Liver (tissue), 9 donors: ENCODE data around the gene TMEM94. TPM values are rescaled to one million over a fixed set of nuclear protein-coding genes. Genes with fewer than 3 reads are reported as not detected.

Source experiments
- DNase-seq: peaks from one replicate; pipeline ENCODE4 v3.0.0-alpha.2; 2017; ENCODE audit warnings: low spot score
- H3K27ac ChIP-seq, 2 donors: one replicate each; pipeline ENCODE4 v1.7.0; 2013; ENCODE audit warnings: inconsistent platforms in 2 of 2, low read length in 2 of 2, control low read depth in 1 of 2, low read depth in 1 of 2, mild to moderate bottlenecking in 1 of 2
- H3K27me3 ChIP-seq, 4 donors: one replicate each; pipeline versions ENCODE4 v1.6.1 to v1.7.0; 2013; ENCODE audit warnings: low read length in 3 of 4, inconsistent platforms in 1 of 4, mild to moderate bottlenecking in 1 of 4, moderate library complexity in 1 of 4; ENCODE audit not compliant: control insufficient read depth in 4 of 4, insufficient read depth in 4 of 4
- H3K36me3 ChIP-seq, 4 donors: one replicate each; pipeline versions ENCODE4 v1.6.1 to v1.7.0; 2013; ENCODE audit warnings: low read length in 3 of 4, mild to moderate bottlenecking in 3 of 4, low read depth in 1 of 4, moderate library complexity in 1 of 4; ENCODE audit not compliant: control insufficient read depth in 4 of 4, insufficient read depth in 3 of 4
- H3K4me1 ChIP-seq, 4 donors: one replicate each; pipeline versions ENCODE4 v1.6.1 to v1.7.0; 2013; ENCODE audit warnings: low read length in 3 of 4, mild to moderate bottlenecking in 3 of 4, moderate library complexity in 1 of 4; ENCODE audit not compliant: control insufficient read depth in 4 of 4, insufficient read depth in 4 of 4
- H3K4me3 ChIP-seq, 3 donors: one replicate each; pipeline versions ENCODE4 v1.6.1 to v1.7.0; 2013; ENCODE audit warnings: low read length in 3 of 3, control low read depth in 1 of 3, low read depth in 1 of 3, mild to moderate bottlenecking in 1 of 3
- H3K9ac ChIP-seq, 2 donors: one replicate each; pipeline ENCODE4 v1.7.0; 2013; ENCODE audit warnings: low read length in 2 of 2, mild to moderate bottlenecking in 2 of 2, moderate library complexity in 2 of 2, control low read depth in 1 of 2, low read depth in 1 of 2
- H3K9me3 ChIP-seq, 4 donors: one replicate each; pipeline versions ENCODE4 v1.6.1 to v1.7.0; 2013; ENCODE audit warnings: low read length in 3 of 4; ENCODE audit not compliant: control insufficient read depth in 4 of 4
- ATF3 ChIP-seq: IDR thresholded peaks from 2 replicates; pipeline ENCODE4 v1.6.1; 2016; ENCODE audit warnings: antibody characterized with exemption
- CTCF ChIP-seq: fragments of 150-350 bp; IDR thresholded peaks from 2 replicates; pipeline ENCODE4 v1.5.1; 2017; ENCODE audit warnings: improper control_type of control experiment, low read depth, low read length; ENCODE audit not compliant: missing input control
- EGR1 ChIP-seq, 2 donors: IDR thresholded peaks; 2 replicates each; pipeline ENCODE4 v1.6.1; 2016 to 2018; ENCODE audit warnings: antibody characterized with exemption in 2 of 2, low read depth in 2 of 2
- FOXA1 ChIP-seq: IDR thresholded peaks from 2 replicates; pipeline ENCODE4 v1.6.1; 2016; ENCODE audit warnings: antibody characterized with exemption
- FOXA2 ChIP-seq: IDR thresholded peaks from 2 replicates; pipeline ENCODE4 v1.6.1; 2016; ENCODE audit warnings: antibody characterized with exemption
- GABPA ChIP-seq, 2 donors: IDR thresholded peaks in 1 of 2; conservative IDR thresholded peaks in 1 of 2; 2 replicates each; pipeline ENCODE4 v1.6.1; 2016; ENCODE audit warnings: antibody characterized with exemption in 2 of 2, mild to moderate bottlenecking in 1 of 2, moderate library complexity in 1 of 2
- HNF4A ChIP-seq, 2 donors: conservative IDR thresholded peaks; 2 replicates each; pipeline ENCODE4 v1.6.1; 2016; ENCODE audit warnings: antibody characterized with exemption in 2 of 2, mild to moderate bottlenecking in 2 of 2
- HNF4G ChIP-seq: IDR thresholded peaks from 2 replicates; pipeline ENCODE4 v1.6.1; 2016; ENCODE audit warnings: antibody characterized with exemption
- JUND ChIP-seq, 2 donors: IDR thresholded peaks; 2 replicates each; pipeline ENCODE4 v1.6.1; 2016; ENCODE audit warnings: antibody characterized with exemption in 2 of 2
- MAX ChIP-seq: IDR thresholded peaks from 2 replicates; pipeline ENCODE4 v1.6.1; 2016; ENCODE audit warnings: antibody characterized with exemption
- NR2F2 ChIP-seq: IDR thresholded peaks from 2 replicates; pipeline ENCODE4 v1.6.1; 2016; ENCODE audit warnings: antibody characterized with exemption
- RAD21 ChIP-seq, 2 donors: IDR thresholded peaks; 2 replicates each; pipeline ENCODE4 v1.6.1; 2016; ENCODE audit warnings: antibody characterized with exemption in 2 of 2, mild to moderate bottlenecking in 2 of 2
- REST ChIP-seq: IDR thresholded peaks from 2 replicates; pipeline ENCODE4 v1.6.1; 2016; ENCODE audit warnings: antibody characterized with exemption, mild to moderate bottlenecking
- RXRA ChIP-seq, 2 donors: IDR thresholded peaks; 2 replicates each; pipeline ENCODE4 v1.6.1; 2017 to 2018; ENCODE audit warnings: antibody characterized with exemption in 2 of 2, mild to moderate bottlenecking in 1 of 2
- SP1 ChIP-seq: IDR thresholded peaks from 2 replicates; pipeline ENCODE4 v1.6.1; 2018; ENCODE audit warnings: antibody characterized with exemption, mild to moderate bottlenecking
- TAF1 ChIP-seq: conservative IDR thresholded peaks from 2 replicates; pipeline ENCODE4 v1.6.1; 2016; ENCODE audit warnings: antibody characterized with exemption, mild to moderate bottlenecking
- YY1 ChIP-seq: IDR thresholded peaks from 2 replicates; pipeline ENCODE4 v1.6.1; 2016; ENCODE audit warnings: antibody characterized with exemption, mild to moderate bottlenecking
- ZBTB33 ChIP-seq: IDR thresholded peaks from 2 replicates; pipeline ENCODE4 v1.6.1; 2016; ENCODE audit warnings: antibody characterized with exemption
- WGBS: extraction: QIAGEN DNeasy Blood & Tissue Kit; methylation state at CpG from one replicate; pipeline ENCODE4 v1.1.7; 2013; 5-methylcytosine and 5-hydroxymethylcytosine counted together
- polyA plus RNA-seq, 2 donors: library from polyadenylated mRNA; stranded (reverse) in 1 of 2; unstranded in 1 of 2; fragments of 200-250 nt in 1 of 2; fragments of >200 nt in 1 of 2; fragmentation: Nextera tagmentation in 1 of 2; extraction: Ambion mirVana in 1 of 2; gene quantifications; one replicate each; pipeline versions ENCODE4 v1.2.1 to v1.2.3, GENCODE V29; 2013 to 2015
- total RNA-seq, 2 donors: library from RNA; depleted of rRNA; stranded (reverse); fragments of >200 nt; gene quantifications; one replicate each; pipeline ENCODE4 v1.2.3, GENCODE V29; 2014
- donor health status: healthy.
- donor health status: healthy.
- donor health status: healthy.
- donor health status: healthy.
- donor health status: healthy.

The TMEM94 gene
- total and polyA plus RNA-seq, 4 donors: 15.6 to 31.0 (median 20.1) TPM

GRCh38 chr17:75542728-75543336 is 86.4 kb downstream of the TMEM94 start:
- H3K36me3 ChIP-seq: peaks cover 0 to 4% (median 2%) of the 10 kb centered on the region in 4 donors
- no peaks in the 10 kb centered on the region for H3K27me3 ChIP-seq
- H3K27ac ChIP-seq: no peak overlapping the region
- H3K4me1 ChIP-seq: peaks cover 9 to 41% (median 21%) of the 10 kb centered on the region in 4 donors
- no peak for DNase-seq
- TF ChIP-seq HNF4G: no peak
- no peak for TF ChIP-seq TAF1
- no peak for TF ChIP-seq RXRA (IDR thresholded peaks at IDR 0.05)
- TF ChIP-seq HNF4A (conservative IDR thresholded peaks at IDR 0.05): no peak
- no peak for TF ChIP-seq NR2F2
- no peak for TF ChIP-seq EGR1 (IDR thresholded peaks at IDR 0.05; ENCODE audit: low read depth in 2 of 2)
- TF ChIP-seq MAX: no peak
- TF ChIP-seq YY1: no peak
- no peak for TF ChIP-seq SP1
- no peak for TF ChIP-seq FOXA1
- TF ChIP-seq RAD21 (IDR thresholded peaks at IDR 0.05): no peak
- TF ChIP-seq GABPA (IDR thresholded peaks at IDR 0.05 in 1 of 2, conservative IDR thresholded peaks at IDR 0.05 in 1 of 2): no peak
- TF ChIP-seq FOXA2: no peak
- TF ChIP-seq ZBTB33: no peak
- no peak for TF ChIP-seq REST
- no peak overlapping the region for H3K9ac ChIP-seq
- H3K9me3 ChIP-seq: no peaks in the 10 kb centered on the region
- WGBS: 80% methylated on average over 15 of the region's 15 CpGs
- H3K4me3 ChIP-seq: no peak overlapping the region

GRCh38 chr17:75544250-75544649 is 87.8 kb downstream of the TMEM94 start:
- Histone ChIP-seq H3K27ac (no peak overlapping the region), H3K4me1 (peaks cover 5 to 28% (median 13%) of the 10 kb centered on the region in 4 donors), H3K9ac (no peak overlapping the region), H3K9me3 (no peaks in the 10 kb centered on the region), H3K27me3 (no peaks in the 10 kb centered on the region), H3K36me3 (peaks cover 0 to 6% (median 2%) of the 10 kb centered on the region in 4 donors), H3K4me3 (no peak overlapping the region)
- WGBS: 83% methylated on average over 8 of the region's 8 CpGs
- no peak for DNase-seq
- TF ChIP-seq MAX: no peak
- TF ChIP-seq HNF4G: no peak
- TF ChIP-seq FOXA1: no peak
- TF ChIP-seq ZBTB33: no peak
- no peak for TF ChIP-seq FOXA2
- TF ChIP-seq REST: no peak
- TF ChIP-seq JUND (IDR thresholded peaks at IDR 0.05): no peak
- TF ChIP-seq TAF1: no peak
- no peak for TF ChIP-seq GABPA (IDR thresholded peaks at IDR 0.05 in 1 of 2, conservative IDR thresholded peaks at IDR 0.05 in 1 of 2)
- TF ChIP-seq RAD21 (IDR thresholded peaks at IDR 0.05): no peak
- no peak for TF ChIP-seq ATF3
- no peak for TF ChIP-seq CTCF
